ENCODE results near the gene PRPF4.
A peak's percentile ranks its signal among the peaks of the same experiment; 100 is the strongest.

Gene PRPF4

DNA sequence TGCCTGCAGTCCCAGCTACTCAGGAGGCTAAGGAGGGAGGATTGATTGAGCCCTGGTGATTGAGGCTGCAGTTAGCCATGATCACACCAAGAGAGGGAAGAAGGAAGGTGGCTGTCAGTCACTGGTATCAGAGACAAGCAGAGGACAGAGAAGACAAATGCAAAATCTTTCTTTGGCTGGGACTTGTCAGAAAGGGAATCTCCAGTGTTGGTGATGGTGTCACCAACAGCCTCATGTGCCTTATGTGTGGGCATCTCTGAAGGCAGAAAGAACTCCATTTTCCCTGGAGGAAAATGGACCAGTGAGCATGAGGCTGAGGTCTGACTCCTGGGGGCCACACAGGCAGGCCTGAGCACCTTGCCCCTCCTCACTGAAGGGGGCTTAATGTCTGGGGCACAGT is 39.8 kb downstream of the PRPF4 start:
- no peak for DNase-seq

DNA sequence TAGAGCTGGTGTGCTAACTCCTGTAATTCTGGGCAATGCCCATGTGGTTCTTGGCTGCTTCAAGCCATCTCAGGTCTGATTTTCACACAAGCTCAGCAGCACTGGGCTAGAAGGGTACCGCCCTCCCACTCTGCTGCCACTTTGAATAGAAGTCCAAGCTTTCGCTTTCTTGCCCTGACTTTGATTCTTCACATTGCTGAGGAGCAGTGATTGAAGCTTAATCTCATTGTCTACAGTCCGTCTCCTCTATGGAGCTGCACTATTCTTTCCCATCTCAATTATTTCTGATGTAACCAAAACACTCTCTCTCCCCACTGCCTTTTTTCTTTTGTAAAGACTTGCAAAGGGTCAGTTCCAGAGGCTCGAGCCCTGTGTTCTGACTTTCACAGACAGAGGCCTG is 40.6 kb downstream of the PRPF4 start:
- DNase-seq = no peak

DNA sequence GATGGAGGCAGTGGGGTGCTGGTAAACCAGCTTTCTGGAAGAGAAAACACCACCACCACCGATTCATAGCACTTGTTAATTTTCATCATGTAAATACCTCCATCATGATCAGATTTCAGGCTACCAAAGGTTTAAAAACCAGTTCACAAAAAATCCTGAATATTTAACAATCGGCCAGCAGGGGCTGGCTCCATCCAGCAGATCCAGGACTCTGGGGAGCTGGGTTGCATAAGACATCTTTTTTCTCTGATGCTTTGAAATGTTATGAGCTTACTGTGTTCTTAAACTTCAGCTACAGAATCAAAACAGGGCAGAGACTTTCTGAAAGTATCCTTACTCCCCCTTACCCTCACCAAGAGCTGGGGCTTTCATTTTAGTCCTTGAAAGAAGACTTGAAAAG is 42.3 kb downstream of the PRPF4 start:
- DNase-seq = no peak

DNA sequence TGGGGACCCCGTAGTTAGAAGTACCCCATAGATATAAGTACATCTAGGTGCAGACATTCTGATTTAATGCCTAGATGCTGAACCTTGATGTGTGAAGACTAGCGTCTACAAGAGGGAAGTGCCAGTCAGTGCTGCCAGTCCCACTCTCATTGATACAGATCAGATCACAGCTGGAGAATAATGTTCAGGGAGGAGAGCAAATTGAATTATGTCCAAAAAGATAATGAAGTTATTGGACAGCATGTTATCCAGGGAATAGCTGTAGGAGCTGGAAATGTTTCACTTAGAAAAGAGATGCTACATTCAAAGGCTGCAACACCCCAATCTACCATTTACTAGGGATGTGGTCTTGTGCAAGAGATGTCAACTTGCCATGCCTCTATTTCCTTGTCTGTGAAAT is 43.6 kb downstream of the PRPF4 start:
- DNase-seq = no peak

- DNase-seq = no peak
Measured at GRCh38 chr9:113320051-113320450, 44.6 kb downstream of the PRPF4 start.

DNA sequence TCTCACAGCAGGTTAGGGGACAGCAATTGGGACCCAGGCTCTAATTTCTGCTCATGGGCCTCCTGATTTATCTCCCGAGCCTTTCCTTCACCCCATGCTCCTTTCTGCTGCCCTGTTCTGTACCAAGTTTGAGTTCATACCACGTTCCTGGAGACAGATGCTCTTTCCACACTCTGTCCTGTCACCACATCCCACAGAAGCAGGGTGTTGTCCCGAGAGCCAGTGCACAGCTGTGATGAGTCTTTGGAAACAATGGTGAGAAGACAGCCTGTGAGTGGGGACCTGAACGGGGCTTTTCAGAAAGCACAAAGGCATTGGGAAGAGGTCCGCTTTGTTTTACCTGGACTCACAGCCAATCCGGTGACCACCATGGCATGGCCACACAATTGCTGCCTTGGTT is 47.2 kb downstream of the PRPF4 start:
- DNase-seq = no peak

- no peak for DNase-seq
Measured at GRCh38 chr9:113326230-113326629, 50.8 kb downstream of the PRPF4 start.

- DNase-seq = no peak
Measured at GRCh38 chr9:113328045-113328782, 52.8 kb downstream of the PRPF4 start.

DNA sequence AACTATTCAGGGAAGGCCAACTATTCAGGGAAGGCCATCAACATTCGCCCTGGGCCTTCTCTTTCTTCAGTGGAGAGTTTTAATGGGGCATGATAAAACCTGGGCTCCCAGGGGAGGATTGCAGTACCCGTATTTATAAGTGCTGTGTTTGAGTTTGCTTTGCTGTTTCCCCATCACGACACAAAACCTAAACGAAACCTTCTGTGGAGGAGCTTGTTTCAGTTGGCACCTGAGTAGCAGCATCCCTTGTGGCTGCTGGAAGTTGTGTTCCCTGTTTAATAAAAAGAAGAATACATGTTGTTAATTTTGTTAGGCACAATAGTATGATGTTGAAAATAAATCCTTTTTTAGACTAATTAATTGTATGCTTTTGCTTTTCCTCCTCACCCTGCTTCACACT is 56.3 kb downstream of the PRPF4 start:
- DNase-seq = no peak

DNA sequence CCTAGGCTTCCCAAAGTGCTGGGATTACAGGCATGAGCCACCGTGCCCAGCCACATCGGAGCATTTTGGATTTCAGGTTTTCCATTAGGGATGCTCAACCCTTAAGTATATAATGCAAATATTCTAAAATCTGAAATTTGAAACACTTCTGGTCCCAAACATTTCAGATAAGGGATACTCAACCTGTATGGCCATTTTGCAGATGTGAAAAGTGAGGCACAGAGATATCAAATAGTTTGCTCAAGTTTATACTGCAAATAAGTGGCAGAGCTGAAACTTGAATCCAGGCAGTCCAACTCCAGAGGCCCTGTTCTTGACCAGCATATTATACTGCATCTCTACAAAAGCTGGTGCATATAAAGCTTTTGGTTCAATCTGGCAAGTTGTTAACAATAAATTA is 62.3 kb downstream of the PRPF4 start:
- no peak for DNase-seq

GRCh38 chr9:113340011-113340699 is 64.7 kb downstream of the PRPF4 start, which contains the start of gene WDR31:
WDR31 (minus strand) TSS chr9:113340275; CDS start chr9:113332022, 8,253 bp downstream.
- DNase-seq = peak; percentile 69

DNA sequence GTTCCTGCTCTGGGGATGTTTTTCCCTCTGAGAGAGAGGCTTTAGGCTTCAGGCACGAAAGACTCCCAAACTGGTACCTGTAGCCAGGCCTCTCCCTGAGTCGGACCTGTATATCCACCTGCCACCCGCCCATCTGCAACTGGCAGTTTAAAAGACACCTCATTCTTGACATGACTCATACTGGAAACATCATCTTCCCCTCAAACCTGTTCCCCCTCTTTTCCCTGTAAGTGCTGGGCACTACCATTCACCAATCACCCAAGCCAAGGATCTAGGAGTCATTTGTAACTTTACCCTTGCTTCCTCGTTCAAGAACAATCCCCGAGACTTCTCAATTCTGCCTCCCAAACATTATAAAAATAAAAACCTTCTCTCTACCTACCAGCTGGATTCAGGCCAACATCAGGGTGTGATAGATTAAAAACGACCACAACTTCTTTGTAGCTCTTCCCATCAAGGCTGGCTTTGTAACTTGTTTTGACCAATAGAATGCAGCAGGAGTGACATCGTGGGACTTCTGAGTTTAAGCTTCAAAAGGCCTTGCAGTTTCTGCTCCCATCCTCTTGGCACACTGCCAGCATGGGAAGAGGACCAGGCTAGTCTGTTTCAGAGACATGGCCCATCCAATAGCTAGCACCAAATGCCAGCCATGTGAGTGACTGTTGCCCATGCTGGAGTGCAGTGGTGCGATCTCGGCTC is 66.4 kb downstream of the PRPF4 start:
- no peak for DNase-seq

Data from DMS79 (cell line).